Measurements from ENCODE around the gene THAP3. TPM values are rescaled to one million over a fixed set of nuclear protein-coding genes. Genes with fewer than 3 reads are reported as not detected.

The THAP3 gene
- total and polyA plus RNA-seq, 9 of the 15 experiments (the other 6 are each of a cell fraction or from before 2014, with no cell fraction given) = 1.9 to 31.2 (median 18.2) TPM

DNA sequence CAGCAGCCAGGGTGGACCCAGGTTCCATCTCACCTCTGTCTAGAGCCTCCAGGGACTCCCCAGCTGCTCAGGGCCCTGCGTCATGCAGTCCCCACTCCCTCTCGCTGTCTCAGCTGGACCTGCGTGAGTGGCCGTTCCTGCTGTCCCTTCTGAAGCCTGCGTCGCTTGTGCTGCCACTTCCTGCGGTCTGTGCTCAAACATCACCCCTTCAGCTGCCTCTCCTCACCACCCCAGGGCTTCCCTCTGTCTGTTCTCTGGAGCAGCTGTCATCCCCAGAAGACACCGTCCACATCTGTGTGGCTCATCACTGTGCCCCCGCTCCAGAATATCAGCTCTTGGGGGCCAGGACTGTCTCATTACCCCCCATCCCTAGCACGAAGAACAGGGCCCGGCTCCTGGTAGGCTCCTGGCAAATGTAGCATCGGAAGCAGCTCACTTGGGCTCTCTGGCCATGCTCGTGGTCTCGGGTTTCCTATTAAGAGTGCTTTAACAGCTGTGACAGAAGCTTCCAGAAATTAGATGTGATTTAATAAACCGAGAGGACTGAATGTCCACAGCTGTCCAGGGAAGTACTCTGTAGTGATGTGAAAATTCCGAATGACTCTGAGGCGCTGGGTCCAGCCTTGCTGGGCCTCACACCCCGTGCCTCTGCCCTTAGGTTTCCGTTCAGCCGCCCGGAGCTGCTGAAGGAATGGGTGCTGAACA, 3.3 kb downstream of the THAP3 start:
- peaks cover 14% of the 10 kb centered on the region; the same call in 1 of the 2 replicates for H4K20me1 ChIP-seq (replicated peaks; ENCODE audit: control insufficient read depth, insufficient read depth, low read length)
- TF ChIP-seq ZBTB8A (IDR thresholded peaks at IDR 0.05; ENCODE audit: partially characterized antibody) (no peak), ETV6 (IDR thresholded peaks at IDR 0.05; ENCODE audit: borderline replicate concordance in 1 of 2, low read depth in 2 of 2, low read length in 1 of 2) (no peak), ETV6 (CRISPR knock-in tag; IDR thresholded peaks at IDR 0.05; ENCODE audit: borderline replicate concordance) (no peak), PHTF2 (CRISPR knock-in tag; IDR thresholded peaks at IDR 0.05) (no peak), MEF2A (IDR thresholded peaks at IDR 0.05; ENCODE audit: control insufficient read depth, low read depth, low read length) (no peak), KLF10 (CRISPR knock-in tag; IDR thresholded peaks at IDR 0.05) (no peak), ETS2 (tag; IDR thresholded peaks at IDR 0.05; ENCODE audit: borderline replicate concordance, poor library complexity, severe bottlenecking) (no peak), E2F8 (IDR thresholded peaks at IDR 0.05; ENCODE audit: low read depth, partially characterized antibody) (no peak), EWSR1 (IDR thresholded peaks at IDR 0.05; ENCODE audit: borderline replicate concordance, low read depth, partially characterized antibody) (no peak), TFAM (CRISPR knock-in tag; conservative IDR thresholded peaks at IDR 0.05) (no peak), ZNF79 (CRISPR knock-in tag; IDR thresholded peaks at IDR 0.05; ENCODE audit: low read depth) (no peak), SAP30 (IDR thresholded peaks at IDR 0.05; ENCODE audit: borderline replicate concordance, insufficient read depth, low read depth, low read length, poor library complexity, severe bottlenecking) (no peak), SMAD1 (IDR thresholded peaks at IDR 0.05; ENCODE audit: low read depth, low read length, partially characterized antibody) (no peak)
- TF ChIP-seq, protein P1, sequence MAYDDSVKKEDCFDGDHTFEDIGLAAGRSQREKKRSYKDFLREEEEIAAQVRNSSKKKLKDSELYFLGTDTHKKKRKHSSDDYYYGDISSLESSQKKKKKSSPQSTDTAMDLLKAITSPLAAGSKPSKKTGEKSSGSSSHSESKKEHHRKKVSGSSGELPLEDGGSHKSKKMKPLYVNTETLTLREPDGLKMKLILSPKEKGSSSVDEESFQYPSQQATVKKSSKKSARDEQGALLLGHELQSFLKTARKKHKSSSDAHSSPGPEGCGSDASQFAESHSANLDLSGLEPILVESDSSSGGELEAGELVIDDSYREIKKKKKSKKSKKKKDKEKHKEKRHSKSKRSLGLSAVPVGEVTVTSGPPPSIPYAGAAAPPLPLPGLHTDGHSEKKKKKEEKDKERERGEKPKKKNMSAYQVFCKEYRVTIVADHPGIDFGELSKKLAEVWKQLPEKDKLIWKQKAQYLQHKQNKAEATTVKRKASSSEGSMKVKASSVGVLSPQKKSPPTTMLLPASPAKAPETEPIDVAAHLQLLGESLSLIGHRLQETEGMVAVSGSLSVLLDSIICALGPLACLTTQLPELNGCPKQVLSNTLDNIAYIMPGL (CRISPR knock-in tag; IDR thresholded peaks at IDR 0.05) = no peak
- ChIA-PET CTCF (ENCODE audit: low intra/inter-chr PET ratio) (no interaction called here), POLR2A (interaction anchor here (2.1 kb wide), 1 partner anchor 24 kb away, joined by 6 read pairs; no protein-coding TSS in a partner anchor)
- H3K27ac ChIP-seq (ENCODE audit: extremely low read depth, low read depth, low read length) = no peak overlapping the region
- no peaks in the 10 kb centered on the region for H3K27me3 ChIP-seq (ENCODE audit: control insufficient read depth in 2 of 2, insufficient read depth in 2 of 2, low read length in 2 of 2)
- no peak overlapping the region for H2AFZ ChIP-seq (ENCODE audit: low read depth, low read length)
- H3K4me3 ChIP-seq = no peak overlapping the region
- FAIRE-seq (no peak), ATAC-seq (no peak), DNase-seq (ENCODE audit: extremely low read depth in 1 of 4, low spot score in 3 of 4) (no peak)
- WGBS (ENCODE audit: insufficient coverage, low coverage, missing lambda C conversion rate) = 93% methylated on average over 21 of the region's 21 CpGs
- no peaks in the 10 kb centered on the region for H3K9me3 ChIP-seq (replicated peaks; ENCODE audit: control insufficient read depth, insufficient read depth, low read depth, low read length)
- H3K79me2 ChIP-seq (ENCODE audit: control insufficient read depth, insufficient read depth, low read length) = peaks cover 36% of the 10 kb centered on the region
- intact Hi-C loops (cut with micrococcal nuclease) = loop anchor here (2.0 kb wide), 1 partner anchor 15 kb away; the partner anchor contains the start of gene PHF13
- in situ Hi-C loops (cut with MboI) = no loop called here
- peak overlapping the region in 1 of 2 experiments; percentile 68; a peak in 2 of 4 replicates for H3K9ac ChIP-seq (ENCODE audit: insufficient read depth in 1 of 2, low read depth in 2 of 2, low read length in 2 of 2)
- H3K9me1 ChIP-seq (ENCODE audit: control insufficient read depth, insufficient read depth, low read length) = no peaks in the 10 kb centered on the region
- H3K4me1 ChIP-seq (replicated peaks in 1 of 2; ENCODE audit: control insufficient read depth in 2 of 2, insufficient read depth in 2 of 2, low read length in 2 of 2) = peaks cover 12 to 46% of the 10 kb centered on the region in 2 experiments; a peak in 4 of 5 replicates
- BruUV-seq (replicated peaks) = no TSS peak
- H3K4me2 ChIP-seq (ENCODE audit: insufficient read depth, low read length) = no peak overlapping the region
- H3K36me3 ChIP-seq (ENCODE audit: control insufficient read depth, insufficient read depth, low read length) = peaks cover 71% of the 10 kb centered on the region

All from K562 (cell line).